Measurements from ENCODE around the gene SAP30BP.

GRCh38 chr17:75623386-75623785 is 43.8 kb upstream of the SAP30BP start:
- no peak for TF ChIP-seq CTCF (conservative IDR thresholded peaks at IDR 0.05)
- TF ChIP-seq EZH2 (IDR thresholded peaks at IDR 0.05; ENCODE audit: low read depth), result no peak

Data from PC-9 (cell line).